Dedifferentiated amniotic fluid mesenchymal stem cell (primary cell): Measurements from ENCODE around the gene HTR1B.

Experiments used
- DNase-seq: peaks from one replicate; pipeline ENCODE4 v3.0.0-alpha.2; 2016; ENCODE audit errors: extremely low spot score

Gene HTR1B

GRCh38 chr6:77463308-77463860 lies at the start of gene HTR1B:
HTR1B (minus strand) TSS chr6:77463491; CDS start chr6:77463403, 88 bp downstream.
- DNase-seq = no peak

GRCh38 chr6:77512554-77512953 lies 49.3 kb upstream of the HTR1B start:
- DNase-seq = no peak

DNA sequence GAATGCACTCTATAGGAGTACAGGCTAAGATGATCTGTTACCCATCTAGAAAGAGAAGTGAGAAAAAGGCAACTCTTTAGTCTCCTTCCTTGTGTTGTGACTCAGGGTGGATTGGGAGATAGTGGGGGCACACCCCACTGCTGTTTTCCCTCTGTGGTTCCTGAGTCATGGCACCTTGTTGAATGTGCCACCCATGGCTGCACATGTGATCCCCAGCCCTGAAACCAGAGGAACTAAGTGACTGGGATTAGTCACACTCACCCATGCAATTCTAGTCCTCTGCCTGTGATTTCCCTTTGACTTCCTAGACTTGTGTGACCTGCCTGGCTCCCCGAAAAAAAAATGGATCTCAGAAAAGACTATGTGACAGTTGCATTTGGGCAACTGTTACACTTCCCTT lies 48.6 kb upstream of the HTR1B start:
- no peak for DNase-seq

- no peak for DNase-seq
Observed at GRCh38 chr6:77502981-77503380, 39.7 kb upstream of the HTR1B start.

GRCh38 chr6:77492530-77492929 lies 29.2 kb upstream of the HTR1B start:
- DNase-seq = no peak

DNA sequence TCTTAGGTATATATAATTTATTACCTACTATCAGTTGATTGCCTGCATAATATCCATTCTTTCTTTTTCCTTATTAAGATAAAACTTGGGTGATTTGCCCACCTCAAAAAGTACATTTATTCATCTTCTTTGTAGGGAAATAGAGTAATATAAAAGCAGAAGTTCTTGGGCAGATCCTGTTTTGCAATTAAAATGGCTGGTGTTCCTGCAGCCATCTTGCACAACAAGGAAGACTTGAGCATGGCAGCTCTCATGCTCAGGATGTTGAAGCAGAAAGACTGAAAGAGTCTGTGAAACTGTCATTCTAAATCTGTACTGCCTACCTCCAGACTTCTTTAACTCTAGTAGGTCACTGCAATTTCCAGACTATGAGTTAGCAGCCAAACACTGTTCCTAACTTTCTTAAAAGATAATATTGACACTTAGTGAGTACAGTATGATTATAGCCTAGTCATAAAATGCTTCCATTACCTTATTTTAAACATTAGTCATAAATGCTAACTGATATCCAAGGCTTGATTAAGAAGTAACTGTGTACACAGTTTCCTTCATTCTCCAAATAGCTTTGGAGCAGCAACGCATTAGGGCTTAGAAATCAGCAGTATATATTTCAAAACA lies 24.6 kb upstream of the HTR1B start:
- DNase-seq = no peak

GRCh38 chr6:77482981-77483380 lies 19.7 kb upstream of the HTR1B start:
- DNase-seq = no peak

DNA sequence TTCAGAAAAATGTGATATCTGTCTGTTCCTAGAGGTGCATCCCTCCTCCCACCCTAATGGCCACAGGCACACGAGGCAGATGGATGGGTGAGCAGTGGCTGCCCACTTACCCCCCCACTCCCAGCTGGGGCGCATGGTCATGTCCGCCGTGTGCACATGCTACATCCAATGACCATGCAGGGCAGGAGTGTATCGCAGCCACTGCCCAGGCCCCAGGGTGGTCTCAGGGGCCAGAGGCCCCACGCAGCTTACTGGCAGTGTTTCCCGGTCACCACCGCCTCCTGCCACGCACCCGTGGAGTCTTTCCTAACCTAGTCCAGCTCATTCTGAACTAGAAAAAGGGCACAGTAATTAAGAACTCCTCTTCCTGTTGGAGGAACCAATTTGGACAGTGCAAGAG lies 11.7 kb upstream of the HTR1B start:
- no peak for DNase-seq

- no peak for DNase-seq
Observed at GRCh38 chr6:77474286-77474956, 11.1 kb upstream of the HTR1B start.

DNA sequence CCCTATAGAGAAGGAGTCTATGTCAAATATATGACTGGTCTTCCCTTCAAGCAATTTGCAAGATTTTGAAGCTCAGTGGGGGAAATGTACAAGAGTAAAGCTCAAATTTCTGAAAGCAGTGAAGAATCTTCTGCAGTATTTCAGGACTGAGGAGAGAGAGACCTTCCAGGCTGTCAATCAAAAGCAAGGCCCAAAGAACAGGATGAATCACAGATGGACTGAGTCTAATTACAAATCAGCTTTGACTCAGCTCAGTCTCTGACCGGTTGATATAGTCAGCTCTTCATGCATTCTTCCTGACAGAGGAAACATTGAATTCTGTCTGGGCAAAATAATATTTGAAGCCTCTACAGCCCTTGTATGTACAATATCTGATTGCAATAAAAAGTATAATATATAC lies 7.7 kb upstream of the HTR1B start:
- DNase-seq = no peak

- DNase-seq = no peak
Observed at GRCh38 chr6:77468939-77469338, 5.6 kb upstream of the HTR1B start.

GRCh38 chr6:77466451-77467437 lies 3.5 kb upstream of the HTR1B start:
- DNase-seq = no peak

DNA sequence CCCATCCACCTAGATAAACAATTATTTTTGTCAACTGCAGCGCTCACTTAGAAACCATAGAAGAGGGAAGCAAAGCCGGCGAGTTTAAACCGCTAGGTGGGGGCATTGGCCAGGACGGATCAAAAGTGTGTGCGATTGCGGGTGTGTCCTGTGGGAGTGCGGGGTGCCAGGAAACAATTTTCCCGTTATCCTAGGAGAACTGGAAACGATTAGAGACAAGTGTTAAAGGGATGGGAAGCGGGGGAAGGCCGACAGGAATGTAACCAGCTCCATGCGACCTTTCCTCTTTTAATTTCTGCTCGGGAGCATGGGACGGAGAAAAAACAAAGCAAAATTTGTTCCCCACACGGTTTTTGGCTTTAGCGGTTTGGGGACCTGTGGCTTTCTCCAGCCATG lies 2.8 kb upstream of the HTR1B start:
- DNase-seq = peak; percentile 70

GRCh38 chr6:77464495-77464867 lies 1.2 kb upstream of the HTR1B start:
- DNase-seq = no peak

DNA sequence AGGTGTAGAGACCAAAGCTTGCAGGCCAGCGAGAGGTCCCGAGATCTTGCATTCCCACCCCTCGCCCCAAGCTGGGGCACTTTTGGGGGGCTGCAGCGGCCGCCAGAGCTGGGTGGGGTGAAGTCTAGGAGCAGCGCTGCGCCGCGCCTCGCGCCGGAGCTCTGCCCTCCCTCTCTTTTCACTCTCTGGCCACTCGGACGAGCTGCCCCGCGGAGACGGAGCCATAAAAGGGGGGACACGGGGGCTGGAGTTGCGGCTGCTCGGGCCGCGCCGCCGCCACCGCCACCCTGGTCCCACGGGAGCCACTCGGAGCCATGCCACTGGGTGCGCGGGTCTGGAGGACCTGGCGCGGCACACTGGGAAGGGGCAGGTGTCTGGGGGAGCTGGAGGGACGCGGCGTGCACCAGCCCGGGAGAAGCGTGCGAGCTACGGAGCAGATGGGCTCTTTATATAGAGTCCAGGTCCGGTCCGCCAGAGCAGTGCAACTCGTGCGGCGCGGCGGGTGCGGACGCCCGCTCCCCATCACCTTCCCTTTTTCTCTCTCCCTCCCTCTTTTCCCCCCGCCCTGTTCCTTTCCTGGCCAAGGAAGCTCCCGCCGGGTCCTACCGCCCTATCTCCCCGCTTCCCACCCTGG lies 687 bp upstream of the HTR1B start:
- no peak for DNase-seq

DNA sequence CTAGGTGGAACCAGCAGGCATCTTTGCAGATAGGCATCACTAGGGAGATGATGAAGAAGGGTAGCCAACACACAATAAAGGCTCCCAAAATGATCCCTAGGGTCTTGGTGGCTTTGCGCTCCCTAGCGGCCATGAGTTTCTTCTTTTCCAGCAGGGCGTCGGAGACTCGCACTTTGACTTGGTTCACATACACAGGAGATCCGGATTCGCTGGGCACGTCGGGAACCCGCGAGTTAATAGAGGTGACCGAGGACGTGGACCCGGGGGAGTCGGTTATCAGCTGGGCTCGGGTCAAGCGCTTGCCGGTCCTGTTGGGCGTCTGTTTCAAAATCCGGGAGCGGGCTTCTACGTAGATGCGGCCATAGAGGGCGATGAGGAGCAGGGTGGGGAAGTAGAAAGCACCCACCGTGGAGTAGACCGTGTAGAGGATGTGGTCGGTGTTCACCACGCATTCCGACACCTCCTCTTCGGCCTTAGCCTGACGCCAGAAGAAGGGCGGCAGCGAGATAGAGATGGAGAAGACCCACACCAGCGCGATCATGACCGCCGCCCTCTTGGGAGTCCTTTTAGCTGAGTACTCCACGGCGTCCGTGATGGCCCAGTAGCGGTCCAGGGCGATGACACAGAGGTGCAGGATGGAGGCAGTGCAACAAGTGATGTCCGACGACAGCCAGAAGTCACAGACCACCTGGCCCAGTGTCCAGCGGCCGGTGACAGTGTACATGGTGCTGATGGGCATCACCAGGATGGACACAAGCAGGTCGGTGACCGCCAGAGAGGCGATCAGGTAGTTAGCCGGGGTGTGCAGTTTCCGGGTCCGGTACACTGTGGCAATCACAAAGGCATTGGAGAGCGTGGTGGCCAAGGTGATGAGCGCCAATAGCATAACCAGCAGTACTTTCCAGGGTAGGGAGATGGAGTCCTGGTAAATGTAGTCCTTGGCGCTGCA lies 658 bp downstream of the HTR1B start:
- no peak for DNase-seq

- no peak for DNase-seq
Observed at GRCh38 chr6:77461796-77462195, 1.5 kb downstream of the HTR1B start.

GRCh38 chr6:77458421-77458820 lies 4.9 kb downstream of the HTR1B start:
- no peak for DNase-seq

DNA sequence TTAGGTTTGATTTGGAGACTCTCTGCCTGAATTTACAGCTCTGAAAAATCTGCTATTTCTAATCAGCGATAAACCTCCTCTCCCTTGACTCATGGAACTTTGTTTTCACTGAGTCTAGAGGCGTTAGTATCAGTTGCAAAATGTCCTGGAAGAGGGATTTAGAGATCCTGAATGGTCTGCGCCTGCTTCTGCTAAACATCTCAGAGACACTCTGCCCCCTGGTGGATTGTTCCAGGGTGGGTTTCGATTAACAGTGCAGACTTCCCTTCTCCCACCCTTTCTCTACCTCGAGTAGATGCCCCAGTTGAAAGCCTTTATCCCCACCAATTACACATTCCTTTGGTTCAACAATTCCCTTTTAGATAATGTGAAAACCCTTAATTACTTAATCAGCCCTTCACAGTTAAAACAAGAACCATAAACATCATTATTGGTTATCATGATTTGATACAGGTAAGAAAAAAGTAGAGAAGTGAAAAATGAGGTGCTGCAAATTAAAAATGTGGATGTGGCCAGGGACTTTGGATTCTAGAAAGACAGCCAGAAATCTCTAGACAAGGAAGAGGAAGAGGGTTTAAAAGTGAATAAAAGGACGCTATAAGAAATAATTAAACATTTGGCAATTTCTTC lies 5.5 kb downstream of the HTR1B start:
- DNase-seq = peak; percentile 80
